Measurements from ENCODE around the gene FNTB. TPM values are rescaled to one million over a fixed set of nuclear protein-coding genes. Genes with fewer than 3 reads are reported as not detected.

The FNTB gene
- total and polyA plus RNA-seq, 2 experiments from 2014 or later = 8.6 to 12.5 TPM

- Histone ChIP-seq H2AFZ (no peak overlapping the region), H3K9me2 (ENCODE audit: insufficient read depth) (no peaks in the 10 kb centered on the region), H3K27ac (ENCODE audit: low read depth) (no peak overlapping the region), H3K4me2 (no peak overlapping the region), H3K79me2 (replicated peaks; ENCODE audit: insufficient read depth) (peaks cover 25% of the 10 kb centered on the region), H3F3A (replicated peaks; ENCODE audit: low read depth) (no peaks in the 10 kb centered on the region), H4K20me1 (replicated peaks; ENCODE audit: insufficient read depth) (peaks cover 9% of the 10 kb centered on the region; the same call in 1 of the 2 replicates), H3K4me3 (no peak overlapping the region), H3K27me3 (ENCODE audit: insufficient read depth) (no peaks in the 10 kb centered on the region), H3K4me1 (ENCODE audit: insufficient read depth) (0 out of 2 replicates have a peak, but pooled peaks cover 4% of the 10 kb centered on the region), H3K36me3 (ENCODE audit: insufficient read depth) (peaks cover 20% of the 10 kb centered on the region)
- no peak for DNase-seq (ENCODE audit: low spot score)
- Mint-ChIP-seq H3K27ac (no peak overlapping the region), H3K9me3 (peaks cover 11% of the 10 kb centered on the region), H3K4me3 (no peak overlapping the region), H3K27me3 (ENCODE audit: insufficient read depth, low read depth, poor library complexity) (peaks cover 3% of the 10 kb centered on the region), H3K36me3 (ENCODE audit: low read depth) (peaks cover 58% of the 10 kb centered on the region), H3K4me1 (peaks cover 15% of the 10 kb centered on the region)
- TF ChIP-seq ZNF331 (CRISPR knock-in tag; IDR thresholded peaks at IDR 0.05; ENCODE audit: low read depth) = no peak
- no peak for TF ChIP-seq NANOG (IDR thresholded peaks at IDR 0.05; ENCODE audit: borderline replicate concordance)
- no peak for TF ChIP-seq EZH2 (IDR thresholded peaks at IDR 0.05; ENCODE audit: low read depth, unreplicated experiment)
- no peak for TF ChIP-seq STAT1 (IDR thresholded peaks at IDR 0.05; ENCODE audit: unreplicated experiment)
- no peak for TF ChIP-seq JUNB (IDR thresholded peaks at IDR 0.05; ENCODE audit: unreplicated experiment)
- no peak for TF ChIP-seq CREB1 (CRISPR knock-in tag; IDR thresholded peaks at IDR 0.05; ENCODE audit: low read depth)
- TF ChIP-seq ZNF114 (CRISPR knock-in tag; IDR thresholded peaks at IDR 0.05) = no peak
- TF ChIP-seq, protein P1, sequence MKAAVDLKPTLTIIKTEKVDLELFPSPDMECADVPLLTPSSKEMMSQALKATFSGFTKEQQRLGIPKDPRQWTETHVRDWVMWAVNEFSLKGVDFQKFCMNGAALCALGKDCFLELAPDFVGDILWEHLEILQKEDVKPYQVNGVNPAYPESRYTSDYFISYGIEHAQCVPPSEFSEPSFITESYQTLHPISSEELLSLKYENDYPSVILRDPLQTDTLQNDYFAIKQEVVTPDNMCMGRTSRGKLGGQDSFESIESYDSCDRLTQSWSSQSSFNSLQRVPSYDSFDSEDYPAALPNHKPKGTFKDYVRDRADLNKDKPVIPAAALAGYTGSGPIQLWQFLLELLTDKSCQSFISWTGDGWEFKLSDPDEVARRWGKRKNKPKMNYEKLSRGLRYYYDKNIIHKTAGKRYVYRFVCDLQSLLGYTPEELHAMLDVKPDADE (IDR thresholded peaks at IDR 0.05) = no peak
- no peak for TF ChIP-seq REST (IDR thresholded peaks at IDR 0.05; ENCODE audit: unreplicated experiment)
- no peak for TF ChIP-seq ZNF462 (CRISPR knock-in tag; IDR thresholded peaks at IDR 0.05)
- TF ChIP-seq, protein P2, sequence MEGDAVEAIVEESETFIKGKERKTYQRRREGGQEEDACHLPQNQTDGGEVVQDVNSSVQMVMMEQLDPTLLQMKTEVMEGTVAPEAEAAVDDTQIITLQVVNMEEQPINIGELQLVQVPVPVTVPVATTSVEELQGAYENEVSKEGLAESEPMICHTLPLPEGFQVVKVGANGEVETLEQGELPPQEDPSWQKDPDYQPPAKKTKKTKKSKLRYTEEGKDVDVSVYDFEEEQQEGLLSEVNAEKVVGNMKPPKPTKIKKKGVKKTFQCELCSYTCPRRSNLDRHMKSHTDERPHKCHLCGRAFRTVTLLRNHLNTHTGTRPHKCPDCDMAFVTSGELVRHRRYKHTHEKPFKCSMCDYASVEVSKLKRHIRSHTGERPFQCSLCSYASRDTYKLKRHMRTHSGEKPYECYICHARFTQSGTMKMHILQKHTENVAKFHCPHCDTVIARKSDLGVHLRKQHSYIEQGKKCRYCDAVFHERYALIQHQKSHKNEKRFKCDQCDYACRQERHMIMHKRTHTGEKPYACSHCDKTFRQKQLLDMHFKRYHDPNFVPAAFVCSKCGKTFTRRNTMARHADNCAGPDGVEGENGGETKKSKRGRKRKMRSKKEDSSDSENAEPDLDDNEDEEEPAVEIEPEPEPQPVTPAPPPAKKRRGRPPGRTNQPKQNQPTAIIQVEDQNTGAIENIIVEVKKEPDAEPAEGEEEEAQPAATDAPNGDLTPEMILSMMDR (conservative IDR thresholded peaks at IDR 0.05; ENCODE audit: low read depth in 2 of 2) = no peak
- no peak for TF ChIP-seq POLR2AphosphoS5 (IDR thresholded peaks at IDR 0.05; ENCODE audit: low read depth)
- TF ChIP-seq EZH2phosphoT487 (IDR thresholded peaks at IDR 0.05; ENCODE audit: unreplicated experiment) = no peak
- ATAC-seq = no peak
These were observed 94.5 kb downstream of the FNTB start for GRCh38 chr14:65080960-65081747.

Data from GM23338 (cell line).